Daoy (cell line): Measurements from ENCODE around the gene APOBR. TPM values are rescaled to one million over a fixed set of nuclear protein-coding genes. Genes with fewer than 3 reads are reported as not detected.
"Not testable (repeated sequence)": the region's sequence is repeated elsewhere in the genome, so short reads cannot be mapped to it uniquely, and the experiment has no call there.

Experiments used
- DNase-seq: peaks from one replicate; pipeline ENCODE4 v3.0.0-alpha.2; 2015; ENCODE audit warnings: low read depth
- total RNA-seq: library from RNA; depleted of rRNA; stranded (reverse); fragments of >200 nt; shearing (Covaris generic); gene quantifications from 2 replicates; pipeline ENCODE4 v1.2.3, GENCODE V29; 2014; rRNA removed

APOBR gene, protein sequence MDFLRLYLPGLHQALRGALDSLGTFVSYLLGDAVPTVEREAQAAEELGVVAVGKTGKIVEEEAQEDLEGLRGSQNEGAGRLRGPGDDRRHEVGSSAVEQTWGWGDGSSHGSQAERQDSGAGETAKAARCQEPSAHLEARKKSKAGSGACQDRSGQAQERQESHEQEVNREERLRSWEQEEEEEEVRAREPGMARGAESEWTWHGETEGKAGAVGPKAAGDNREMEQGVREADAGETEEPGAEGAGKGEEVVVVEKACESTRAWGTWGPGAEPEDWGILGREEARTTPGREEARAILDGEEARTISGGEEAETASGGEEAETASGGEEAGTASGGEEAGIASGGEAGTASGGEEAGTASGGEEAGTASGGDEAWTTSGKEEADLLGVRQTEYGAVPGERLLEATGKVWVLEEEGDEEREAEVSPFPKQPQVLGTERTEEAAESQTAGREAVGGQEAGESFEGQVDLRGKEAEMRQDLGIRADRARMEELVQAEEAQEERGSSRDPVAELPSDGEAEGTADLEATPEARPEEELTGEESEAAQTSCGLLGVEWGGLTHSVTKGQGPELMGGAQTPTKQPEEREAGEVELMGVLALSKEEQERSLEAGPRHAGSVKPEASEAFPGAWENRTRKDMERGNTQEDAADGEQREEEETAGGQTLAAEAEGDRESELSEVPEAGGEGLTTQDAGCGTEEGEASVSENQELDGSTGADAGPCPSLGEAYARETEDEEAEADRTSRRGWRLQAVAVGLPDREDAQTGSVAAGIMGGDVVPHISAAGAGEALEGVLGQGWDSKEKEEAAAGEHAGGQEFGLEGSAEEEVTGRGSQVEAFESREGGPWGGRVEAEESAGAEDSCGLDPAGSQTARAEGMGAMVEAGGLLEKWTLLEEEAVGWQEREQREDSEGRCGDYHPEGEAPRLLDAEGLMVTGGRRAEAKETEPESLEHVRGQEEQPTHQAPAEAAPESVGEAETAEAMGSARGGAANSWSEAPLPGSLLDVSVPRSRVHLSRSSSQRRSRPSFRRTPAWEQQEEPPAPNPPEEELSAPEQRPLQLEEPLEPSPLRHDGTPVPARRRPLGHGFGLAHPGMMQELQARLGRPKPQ
- 0.06 TPM in 1 of 2 replicates, not detected in the other for total RNA-seq

- peak; percentile 72 for DNase-seq
Measured at GRCh38 chr16:28494121-28494851, at the start of gene APOBR. Gene APOBR (plus strand): TSS chr16:28494643. CDS start chr16:28494682, 39 bp downstream.

GRCh38 chr16:28446388-28446787 is 48.1 kb upstream of the APOBR start:
- DNase-seq: not testable (repeated sequence)

- not testable (repeated sequence) for DNase-seq
Measured at GRCh38 chr16:28447081-28447480, 47.4 kb upstream of the APOBR start.

GRCh38 chr16:28473714-28474265 is 20.7 kb upstream of the APOBR start:
- DNase-seq: no peak

DNA sequence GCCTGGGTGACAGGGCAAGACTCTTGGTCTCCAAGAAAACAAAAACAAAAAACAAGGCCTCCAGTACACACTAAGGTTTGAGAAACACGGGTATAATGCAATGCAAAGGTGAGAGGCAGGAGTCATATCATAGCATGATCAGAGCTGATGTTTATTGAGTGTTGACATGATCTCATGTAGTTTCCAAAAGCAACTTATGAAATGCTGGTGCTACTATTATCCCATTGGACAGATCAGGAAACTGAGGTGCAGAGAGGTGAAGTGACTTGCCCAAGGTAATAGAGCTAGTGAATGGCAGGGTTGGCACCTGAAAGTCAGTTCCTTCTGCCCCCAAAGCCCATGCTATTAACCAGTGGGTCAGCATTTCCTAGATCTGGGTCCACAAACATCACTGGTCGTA is 19.2 kb upstream of the APOBR start:
- DNase-seq: no peak

DNA sequence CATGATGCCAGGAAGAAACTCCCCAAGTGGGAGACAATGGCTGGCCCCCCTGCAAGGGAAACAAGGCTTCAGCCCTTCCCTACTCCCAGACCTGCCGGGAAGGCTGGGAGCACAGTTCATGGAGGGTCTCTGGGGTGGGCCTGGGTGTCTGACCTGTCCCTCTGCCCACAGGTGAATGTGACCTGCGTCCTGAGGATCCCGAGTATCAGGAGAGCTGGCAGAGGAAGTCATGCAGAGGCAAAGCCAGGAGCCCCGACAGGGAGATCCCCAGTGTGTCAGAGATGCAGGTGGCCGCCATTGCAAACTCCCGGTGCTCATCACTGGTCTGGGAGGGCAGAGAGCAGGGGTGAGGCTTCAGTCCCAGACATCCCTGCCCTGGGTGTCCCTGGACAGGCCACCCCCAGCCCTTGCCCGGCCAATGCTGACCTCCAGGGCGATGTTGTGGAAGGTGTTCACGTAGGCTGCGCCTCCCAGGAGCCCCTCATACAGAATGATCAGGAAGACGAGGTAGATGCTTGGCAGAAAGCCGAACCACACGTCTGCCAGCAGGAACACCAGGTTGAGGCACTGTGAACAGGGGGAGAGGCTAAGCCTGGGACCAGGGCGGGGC is 17.0 kb upstream of the APOBR start:
- DNase-seq: no peak

DNA sequence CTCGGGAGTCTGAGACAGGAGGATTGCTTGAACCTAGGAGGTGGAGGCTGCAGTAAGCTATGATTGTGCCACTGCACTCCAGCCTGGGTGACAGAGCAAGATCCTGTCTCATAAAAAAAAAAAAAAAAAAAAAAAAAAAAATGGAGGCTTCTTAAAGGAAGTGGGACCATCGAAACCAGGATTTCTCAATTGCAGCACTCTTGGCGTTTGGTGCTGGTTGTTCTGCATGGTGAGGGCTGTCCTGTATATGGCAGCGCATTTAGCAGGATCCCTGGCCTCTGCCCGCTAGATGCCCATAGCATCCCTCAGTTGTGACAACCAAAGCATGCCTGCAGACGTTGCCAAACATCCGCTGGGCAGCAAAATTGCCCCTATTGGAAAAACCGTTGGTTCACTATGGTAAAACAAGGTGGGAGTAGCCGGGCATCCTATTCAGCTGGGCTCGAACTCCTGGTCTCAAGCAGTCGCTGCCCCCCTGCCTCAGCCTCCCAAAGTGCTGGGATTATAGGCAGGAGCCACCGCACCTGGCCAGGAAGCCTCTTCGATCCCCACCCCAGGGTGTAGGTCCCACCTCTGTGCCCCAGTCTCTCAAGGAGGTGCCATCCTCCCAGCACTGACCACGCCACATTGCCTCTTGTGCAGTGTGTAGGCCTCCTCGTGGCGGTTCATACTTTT is 15.8 kb upstream of the APOBR start:
- no peak for DNase-seq

DNA sequence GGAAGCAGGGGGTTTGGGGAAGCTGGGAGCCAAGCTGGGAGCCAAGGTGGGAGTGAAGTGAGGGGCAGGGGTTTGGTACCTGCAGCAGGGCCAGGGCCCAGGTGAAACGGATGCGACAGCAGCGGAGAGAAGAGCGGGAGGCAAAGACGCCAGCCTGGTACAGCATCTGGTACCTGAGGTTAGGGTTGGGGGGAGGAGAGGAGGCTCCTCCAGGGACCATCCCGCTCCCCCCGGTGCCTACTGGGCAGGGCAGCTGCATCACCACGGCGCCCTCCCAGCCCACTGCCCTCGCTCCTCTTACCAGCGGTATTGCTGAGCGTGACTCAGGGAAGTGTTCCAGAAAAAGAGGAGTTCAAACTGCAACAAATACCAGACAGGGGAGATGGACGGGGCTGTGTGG is 12.4 kb upstream of the APOBR start:
- DNase-seq: no peak

- not testable (repeated sequence) for DNase-seq
Measured at GRCh38 chr16:28483361-28483760, 11.1 kb upstream of the APOBR start.

GRCh38 chr16:28486266-28486665 is 8.2 kb upstream of the APOBR start:
- DNase-seq: no peak

DNA sequence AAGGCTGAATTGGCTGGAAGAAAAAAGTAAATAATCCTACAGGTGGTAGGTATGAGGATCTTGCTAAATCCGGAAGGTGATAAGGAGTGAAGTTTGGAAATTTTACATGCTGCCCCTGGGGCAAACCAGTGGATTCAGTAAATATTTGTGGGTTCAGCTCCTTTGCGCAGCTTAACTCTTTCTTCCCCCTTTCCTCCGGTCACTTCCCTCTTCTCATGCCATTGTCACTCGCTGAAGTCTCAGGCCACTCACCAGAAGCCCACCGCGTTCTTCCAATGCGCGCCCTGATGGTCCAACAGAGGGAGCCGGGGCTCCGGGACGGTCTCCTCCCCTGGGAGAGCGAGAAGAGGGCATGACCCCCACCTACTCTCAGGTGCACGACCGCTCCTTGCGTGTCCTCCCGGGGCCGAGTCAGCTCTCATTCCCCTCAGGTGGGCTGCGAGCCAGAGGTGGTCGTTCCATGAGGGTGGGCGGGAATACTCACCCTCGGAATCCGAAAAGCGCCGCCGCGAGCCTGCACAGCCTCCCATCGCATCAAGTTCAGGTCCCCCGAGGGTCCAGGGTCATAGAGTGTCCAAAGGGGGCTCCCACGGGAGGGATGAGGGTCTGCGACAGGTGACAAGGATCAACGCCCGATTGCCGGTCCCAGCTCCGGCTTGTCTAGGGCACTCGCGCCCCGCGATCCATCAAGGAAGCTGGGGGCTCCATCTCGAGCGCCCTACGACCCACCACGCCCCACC is 3.0 kb upstream of the APOBR start:
- DNase-seq: no peak

DNA sequence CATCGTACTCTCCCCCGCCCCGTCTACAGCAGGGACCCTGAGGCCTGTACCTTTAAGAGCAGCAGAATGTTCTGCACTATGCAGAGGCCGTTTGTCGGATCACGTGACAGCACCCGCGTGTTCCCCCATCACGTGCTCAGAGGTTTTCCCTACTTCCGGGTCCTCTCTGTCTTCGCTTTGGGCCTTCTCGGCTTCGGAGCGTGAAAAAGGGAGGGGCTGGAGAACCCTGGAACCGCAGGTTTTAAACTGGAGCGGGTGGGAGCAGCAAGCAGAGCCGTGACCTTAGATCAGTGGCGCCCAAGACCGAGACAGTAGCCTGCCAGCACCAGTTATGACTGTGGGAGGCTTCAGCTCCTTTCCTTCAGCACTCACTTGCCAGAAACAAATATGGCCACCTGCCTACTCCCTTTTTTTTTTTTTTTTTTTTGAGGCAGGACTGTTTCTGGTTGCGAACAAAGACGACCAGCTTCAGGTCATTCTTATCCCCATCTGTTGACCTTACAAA is 2.4 kb upstream of the APOBR start, which contains the start of gene CLN3:
Gene CLN3, minus strand, starts transcription at position 105 of the 505 bp plus-strand sequence. CDS start 315 bp downstream, outside the sequence.
- peak; percentile 90 for DNase-seq

DNA sequence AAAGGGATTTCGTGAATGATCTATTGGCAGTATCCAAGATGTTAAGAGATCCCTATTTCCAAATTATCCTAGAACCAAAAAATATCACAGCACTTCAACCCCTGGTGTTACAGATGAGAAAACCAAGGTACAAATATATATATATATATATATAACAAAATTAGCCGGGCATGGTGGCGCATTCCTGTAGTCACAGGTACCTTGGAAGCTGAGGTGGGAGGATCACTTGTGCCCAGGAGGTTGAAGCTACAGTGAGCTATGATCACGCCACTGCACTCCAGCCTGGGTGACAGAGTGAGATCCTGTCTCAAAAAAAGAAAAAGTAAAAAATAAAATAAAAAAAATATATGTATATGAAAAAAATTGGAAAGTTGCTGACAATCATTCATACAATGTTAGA is 1.9 kb upstream of the APOBR start:
- DNase-seq: no peak

DNA sequence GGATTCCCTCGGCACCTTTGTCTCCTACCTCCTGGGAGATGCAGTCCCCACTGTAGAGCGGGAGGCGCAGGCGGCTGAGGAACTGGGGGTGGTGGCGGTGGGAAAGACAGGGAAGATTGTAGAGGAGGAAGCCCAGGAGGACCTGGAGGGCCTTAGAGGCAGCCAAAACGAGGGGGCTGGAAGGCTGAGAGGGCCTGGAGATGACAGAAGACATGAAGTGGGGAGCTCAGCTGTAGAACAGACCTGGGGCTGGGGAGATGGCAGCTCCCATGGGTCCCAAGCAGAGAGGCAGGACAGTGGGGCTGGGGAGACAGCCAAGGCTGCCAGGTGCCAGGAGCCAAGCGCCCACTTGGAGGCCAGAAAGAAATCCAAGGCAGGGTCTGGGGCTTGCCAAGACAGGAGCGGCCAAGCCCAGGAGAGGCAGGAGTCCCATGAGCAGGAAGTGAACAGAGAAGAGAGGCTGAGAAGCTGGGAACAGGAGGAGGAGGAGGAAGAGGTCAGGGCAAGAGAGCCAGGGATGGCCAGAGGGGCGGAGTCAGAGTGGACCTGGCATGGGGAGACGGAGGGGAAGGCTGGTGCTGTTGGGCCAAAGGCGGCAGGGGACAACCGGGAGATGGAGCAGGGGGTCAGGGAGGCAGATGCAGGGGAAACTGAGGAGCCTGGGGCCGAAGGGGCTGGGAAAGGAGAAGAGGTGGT is 803 bp downstream of the APOBR start:
- DNase-seq: no peak

- no peak for DNase-seq
Measured at GRCh38 chr16:28495795-28496749, 1.6 kb downstream of the APOBR start.

DNA sequence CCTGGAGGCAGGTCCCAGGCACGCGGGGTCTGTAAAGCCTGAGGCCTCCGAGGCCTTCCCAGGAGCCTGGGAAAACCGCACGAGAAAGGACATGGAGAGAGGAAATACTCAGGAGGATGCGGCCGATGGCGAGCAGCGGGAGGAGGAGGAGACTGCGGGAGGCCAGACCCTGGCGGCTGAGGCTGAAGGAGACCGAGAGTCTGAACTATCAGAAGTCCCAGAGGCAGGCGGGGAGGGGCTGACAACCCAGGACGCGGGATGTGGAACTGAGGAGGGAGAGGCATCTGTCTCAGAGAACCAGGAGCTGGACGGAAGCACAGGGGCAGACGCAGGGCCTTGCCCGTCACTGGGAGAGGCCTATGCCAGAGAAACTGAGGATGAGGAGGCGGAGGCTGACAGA is 2.4 kb downstream of the APOBR start:
- no peak for DNase-seq

DNA sequence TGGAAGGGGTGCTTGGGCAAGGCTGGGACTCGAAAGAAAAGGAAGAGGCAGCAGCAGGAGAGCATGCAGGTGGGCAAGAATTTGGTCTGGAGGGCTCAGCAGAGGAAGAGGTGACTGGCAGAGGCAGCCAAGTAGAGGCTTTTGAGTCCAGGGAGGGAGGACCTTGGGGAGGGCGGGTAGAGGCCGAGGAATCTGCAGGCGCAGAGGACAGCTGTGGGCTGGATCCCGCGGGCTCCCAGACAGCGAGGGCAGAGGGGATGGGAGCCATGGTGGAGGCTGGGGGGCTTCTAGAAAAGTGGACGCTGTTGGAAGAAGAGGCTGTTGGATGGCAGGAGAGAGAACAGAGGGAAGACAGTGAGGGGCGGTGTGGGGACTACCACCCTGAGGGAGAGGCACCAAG is 2.9 kb downstream of the APOBR start:
- no peak for DNase-seq
